Lower leg skin (tissue), 4 donors: Measurements from ENCODE around the gene BMAL1. TPM values are rescaled to one million over a fixed set of nuclear protein-coding genes. Genes with fewer than 3 reads are reported as not detected.
A peak's percentile ranks its signal among the peaks of the same experiment; 100 is the strongest.

ENCODE experiments used
- DNase-seq, 2 donors: peaks; one replicate each; pipeline ENCODE4 v3.0.0-alpha.2; 2019; ENCODE audit warnings: low spot score in 2 of 2
- H3K4me3 ChIP-seq: fragments of 200-600 bp; sonication (generic); 2 replicates; pipeline ENCODE4 v1.5.1; 2017; ENCODE audit warnings: mild to moderate bottlenecking, low read depth; ENCODE audit not compliant: poor library complexity, severe bottlenecking
- CTCF ChIP-seq, 3 donors: fragments of 450-650 bp; IDR thresholded peaks; one replicate each; pipeline ENCODE4 v1.5.1; 2016; ENCODE audit warnings: antibody characterized with exemption in 3 of 3, mild to moderate bottlenecking in 3 of 3, moderate library complexity in 2 of 3
- POLR2A ChIP-seq, 2 donors: fragments of 450-650 bp; IDR thresholded peaks; one replicate each; pipeline ENCODE4 v1.6.1; 2016 to 2017; ENCODE audit warnings: antibody characterized with exemption in 2 of 2, mild to moderate bottlenecking in 1 of 2, moderate library complexity in 1 of 2
- WGBS, 2 donors: methylation state at CpG; one replicate each; pipeline ENCODE4 v1.1.5; 2018; 5-methylcytosine and 5-hydroxymethylcytosine counted together
- intact Hi-C: fragments of 100-400 bp; cut with DNase I; formaldehyde crosslinking; loops from one replicate; pipeline ENCODE4 v1.15.0; 2023; ENCODE audit warnings: low total_unique reads
- total RNA-seq, 4 donors: library from RNA; depleted of rRNA; stranded (reverse); fragments of >200 nt; gene quantifications; one replicate each; pipeline ENCODE4 v1.1.0, GENCODE V29; 2016

Gene BMAL1
- total RNA-seq, 4 donors from 2014 or later, result 34.8 to 132 (median 61.5) TPM

GRCh38 chr11:13343931-13344717 lies 66.5 kb downstream of the BMAL1 start:
- peak in 1 of 2 donors; percentile 68 for DNase-seq
- TF ChIP-seq POLR2A (IDR thresholded peaks at IDR 0.05) (no peak), CTCF (IDR thresholded peaks at IDR 0.05) (peak in 2 of 3 donors; percentile 20 to 22)
- 70 to 73% methylated on average over 10 of the region's 10 CpGs for WGBS, 2 donors
- H3K4me3 ChIP-seq, result no peak overlapping the region
- intact Hi-C loops, result loop anchor here (5.0 kb wide), 1 partner anchor 132 kb away; no protein-coding TSS in a partner anchor

- TF ChIP-seq CTCF (IDR thresholded peaks at IDR 0.05) (no peak), POLR2A (IDR thresholded peaks at IDR 0.05) (no peak)
- DNase-seq, result no peak
- WGBS, 2 donors, result 95 to 100% methylated on average over 1 of the region's 1 CpG
- intact Hi-C loops, result loop anchor here (5.0 kb wide), 1 partner anchor 133 kb away; no protein-coding TSS in a partner anchor
- H3K4me3 ChIP-seq, result no peak overlapping the region
Observed at GRCh38 chr11:13344818-13345217, 67.2 kb downstream of the BMAL1 start.

- DNase-seq, result peak in 1 of 2 donors; percentile 53
- TF ChIP-seq POLR2A (IDR thresholded peaks at IDR 0.05) (no peak), CTCF (IDR thresholded peaks at IDR 0.05) (no peak)
- 89% methylated on average over 5 of the region's 5 CpGs for WGBS, 2 donors
- intact Hi-C loops, result no loop called here
- H3K4me3 ChIP-seq, result no peak overlapping the region
Observed at GRCh38 chr11:13346470-13346869, 68.9 kb downstream of the BMAL1 start.

GRCh38 chr11:13347901-13348300 lies 70.3 kb downstream of the BMAL1 start:
- H3K4me3 ChIP-seq, result no peak overlapping the region
- DNase-seq, result peak in 1 of 2 donors; percentile 70
- WGBS, 2 donors, result 55 to 57% methylated on average over 7 of the region's 7 CpGs
- TF ChIP-seq POLR2A (IDR thresholded peaks at IDR 0.05) (no peak), CTCF (IDR thresholded peaks at IDR 0.05) (no peak)
- intact Hi-C loops, result no loop called here

GRCh38 chr11:13348305-13348704 lies 70.7 kb downstream of the BMAL1 start:
- H3K4me3 ChIP-seq, result no peak overlapping the region
- TF ChIP-seq POLR2A (IDR thresholded peaks at IDR 0.05) (no peak), CTCF (IDR thresholded peaks at IDR 0.05) (no peak)
- no peak for DNase-seq
- WGBS, 2 donors, result 65 to 74% methylated on average over 3 of the region's 3 CpGs
- intact Hi-C loops, result no loop called here
